CMK (cell line): Measurements from ENCODE around the gene MBD5.

Experiments
- DNase-seq: peaks from one replicate; pipeline ENCODE4 v3.0.0-alpha.2; 2010; ENCODE audit warnings: low read depth

MBD5 gene

GRCh38 chr2:148305476-148305875 lies 284.6 kb downstream of the MBD5 start:
- DNase-seq = no peak

DNA sequence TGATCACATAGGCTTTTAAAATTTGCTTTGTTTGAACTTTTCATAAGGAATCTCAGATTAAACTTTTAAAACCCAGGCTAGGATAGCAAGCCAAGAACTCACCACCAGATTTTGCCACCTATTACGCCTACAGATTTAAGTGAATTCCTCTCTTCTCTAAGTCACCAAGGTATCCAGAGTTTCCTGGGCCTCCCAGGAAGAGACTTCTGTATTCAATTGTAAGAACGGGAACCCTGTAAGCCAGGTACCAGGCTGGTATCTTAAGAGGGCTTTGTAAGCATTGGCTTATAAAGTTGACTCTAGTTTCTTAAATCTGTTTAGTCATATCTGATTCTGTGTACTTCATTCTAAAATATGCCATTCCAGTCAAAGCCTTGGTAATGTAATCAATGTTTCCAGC lies 285.1 kb downstream of the MBD5 start:
- no peak for DNase-seq

DNA sequence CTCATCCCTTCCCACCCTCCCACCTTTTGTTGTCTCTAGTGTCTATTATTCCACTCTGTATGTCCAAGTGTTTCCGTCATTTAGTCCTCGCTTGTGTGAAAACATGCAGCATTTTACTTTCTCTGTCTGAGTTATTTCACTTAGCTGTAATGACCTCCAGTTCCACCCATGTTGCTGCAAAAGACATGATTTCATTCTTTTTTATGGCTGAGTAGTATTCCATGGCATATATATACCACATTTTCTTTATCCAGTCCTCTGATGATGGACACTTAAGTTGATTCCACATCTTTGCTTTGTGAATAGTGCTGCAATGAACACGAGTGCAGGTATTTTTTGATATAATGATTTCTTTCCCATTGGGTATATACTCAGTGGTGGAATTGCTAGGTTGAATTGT lies 296.7 kb downstream of the MBD5 start:
- no peak for DNase-seq

DNA sequence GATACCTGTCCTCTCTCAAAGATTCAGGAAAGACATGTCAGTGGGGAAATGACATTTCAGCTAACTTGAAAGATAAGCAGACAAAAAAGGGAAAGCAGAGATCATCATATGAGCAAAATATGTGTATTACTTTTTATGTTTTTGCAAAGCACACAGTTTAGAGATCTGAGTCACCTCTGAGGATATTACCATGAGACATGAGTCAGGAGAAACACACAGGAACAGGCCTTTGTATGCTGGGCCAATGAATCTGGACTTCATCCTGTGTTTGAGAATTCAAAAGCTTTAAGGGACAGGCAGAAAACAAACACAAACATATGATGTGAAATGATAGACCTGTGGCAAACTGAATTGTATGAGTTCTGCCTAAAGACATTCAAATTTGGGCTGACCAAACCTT lies 317.6 kb downstream of the MBD5 start:
- no peak for DNase-seq

DNA sequence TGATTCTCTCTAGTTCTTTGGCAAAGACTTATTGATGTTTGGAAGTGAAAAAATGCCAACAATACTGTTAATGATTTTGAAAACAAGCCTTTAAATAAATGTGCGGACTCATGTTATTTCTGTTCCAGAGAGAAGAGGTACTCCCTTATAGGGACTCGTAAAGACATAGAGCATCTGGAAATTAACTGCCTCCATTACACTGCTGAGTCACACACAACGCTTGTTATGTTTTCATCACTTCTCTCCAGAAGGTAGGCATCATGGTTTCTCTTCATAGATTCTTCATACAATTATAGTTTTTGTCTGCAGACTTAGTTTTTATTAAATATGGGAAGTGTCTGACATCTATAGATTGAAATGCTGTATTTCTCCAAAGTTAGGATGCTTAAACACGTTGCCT lies 321.2 kb downstream of the MBD5 start:
- no peak for DNase-seq

DNA sequence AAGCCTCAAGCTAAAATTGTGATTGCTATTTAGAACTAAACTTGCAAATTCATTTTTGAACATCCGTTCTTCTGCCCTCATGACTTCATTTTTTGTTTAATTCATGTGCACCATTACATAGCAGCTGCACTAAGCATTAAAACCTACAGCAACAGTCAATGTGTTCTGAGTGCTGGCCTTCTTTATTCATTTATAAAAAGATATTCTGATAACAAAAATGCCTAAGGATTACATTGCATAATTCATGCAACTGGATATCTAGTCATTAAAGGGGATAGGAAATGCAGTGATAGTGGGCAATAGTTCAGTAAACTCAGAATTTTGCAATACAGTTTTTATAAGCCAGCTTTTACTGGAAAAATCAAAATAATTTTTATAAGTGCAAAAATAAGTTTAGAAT lies 329.3 kb downstream of the MBD5 start:
- DNase-seq = no peak

- DNase-seq = no peak
Measured at GRCh38 chr2:148351437-148352143, 330.7 kb downstream of the MBD5 start.

- DNase-seq = no peak
Measured at GRCh38 chr2:148358375-148358774, 337.5 kb downstream of the MBD5 start.

DNA sequence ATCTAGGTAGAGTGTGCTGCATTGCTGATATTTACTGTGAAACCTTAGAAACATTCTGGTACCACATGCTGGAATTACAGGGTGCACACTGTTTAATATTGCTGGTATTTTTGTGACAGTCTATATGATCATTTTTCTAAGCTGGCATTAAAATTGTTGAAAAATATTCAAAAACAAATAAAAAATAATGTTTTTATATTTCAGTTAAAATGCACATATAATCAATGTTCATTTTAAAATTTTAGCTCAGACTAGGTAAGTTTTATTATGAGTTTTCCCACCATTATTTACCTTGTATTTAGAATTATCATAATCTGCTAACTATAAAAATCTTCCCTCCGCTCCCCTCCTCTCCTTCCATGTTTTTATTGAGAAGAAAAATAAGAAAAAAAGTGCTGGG lies 339.8 kb downstream of the MBD5 start:
- DNase-seq = no peak

- peak; percentile 1 for DNase-seq
Measured at GRCh38 chr2:148362144-148362796, 341.4 kb downstream of the MBD5 start.

GRCh38 chr2:148375214-148375613 lies 354.3 kb downstream of the MBD5 start:
- DNase-seq = no peak

- DNase-seq = no peak
Measured at GRCh38 chr2:148391324-148391723, 370.4 kb downstream of the MBD5 start.

DNA sequence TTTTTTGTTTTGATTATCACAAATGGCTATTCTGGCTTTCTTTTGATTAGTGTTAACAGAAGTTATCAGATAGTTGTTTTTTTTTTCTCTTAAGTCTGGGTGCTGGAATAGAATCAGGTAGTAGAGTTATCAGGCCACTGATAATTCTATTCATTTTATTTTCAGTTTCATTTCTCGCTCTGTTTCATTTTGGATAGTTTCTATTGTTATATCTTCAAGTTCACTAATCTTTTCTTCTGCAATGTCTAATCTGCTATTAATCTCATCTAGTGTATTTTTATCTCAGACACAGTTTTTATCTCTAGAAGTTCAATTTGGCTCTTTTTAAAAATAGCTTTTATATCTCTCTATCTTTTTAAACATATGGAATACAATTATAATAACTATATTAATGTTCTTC lies 381.9 kb downstream of the MBD5 start:
- DNase-seq = no peak

DNA sequence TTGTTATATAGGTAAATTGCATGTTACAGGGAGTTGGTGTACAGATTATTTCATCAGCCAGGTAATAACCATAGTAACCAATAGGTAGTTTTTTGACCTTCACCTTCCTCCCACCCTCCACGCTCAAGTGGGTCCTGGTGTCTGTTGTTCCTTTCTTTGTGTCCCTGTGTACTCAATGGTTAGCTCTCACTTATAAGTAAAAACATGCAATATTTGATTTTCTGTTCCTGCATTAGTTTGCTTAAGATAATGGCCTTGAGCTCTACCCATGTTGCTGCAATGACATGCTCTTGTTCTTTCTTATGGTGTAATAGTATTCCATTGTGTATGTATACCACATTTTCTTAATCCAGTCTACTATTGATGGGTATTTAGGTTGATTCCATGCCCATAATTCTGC lies 390.0 kb downstream of the MBD5 start:
- DNase-seq = no peak

DNA sequence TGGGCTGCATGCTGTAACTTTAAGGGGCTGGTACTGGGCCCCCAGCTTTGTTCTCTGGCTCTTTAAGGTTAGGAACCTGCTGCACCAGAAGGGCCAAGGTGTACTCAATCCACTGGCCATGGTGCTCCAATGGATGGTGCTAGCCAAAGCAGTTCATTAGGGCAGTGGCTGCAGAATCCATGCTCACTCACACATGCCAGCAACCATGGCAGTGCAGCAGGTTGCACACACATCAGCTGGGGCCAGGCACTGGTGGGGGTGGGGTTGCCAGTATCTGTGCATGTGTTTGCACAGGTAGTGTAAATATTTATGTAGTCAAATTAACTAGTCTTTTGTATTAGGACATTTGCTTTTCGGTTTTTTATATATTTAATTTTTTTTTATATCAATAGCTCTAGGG lies 395.4 kb downstream of the MBD5 start:
- no peak for DNase-seq

- DNase-seq = no peak
Measured at GRCh38 chr2:148430101-148430500, 409.2 kb downstream of the MBD5 start.

DNA sequence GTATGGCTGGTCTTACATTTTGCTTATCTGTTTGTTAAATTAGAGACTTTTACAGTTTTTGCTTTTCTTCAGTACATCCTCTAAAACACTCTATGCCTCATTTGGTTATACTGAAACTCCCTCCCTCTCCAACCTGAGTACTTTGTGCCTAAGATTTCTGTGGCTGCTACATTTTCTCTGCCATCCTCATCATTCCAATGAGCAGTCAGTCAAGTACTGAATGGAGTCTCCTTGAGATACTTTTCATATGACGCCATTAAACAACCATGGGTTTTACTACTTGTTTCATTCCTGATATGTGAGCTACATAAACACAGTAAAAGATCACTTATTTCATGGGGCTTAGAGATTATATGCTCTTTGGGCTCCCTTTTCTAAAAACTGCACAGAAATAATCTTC lies 427.0 kb downstream of the MBD5 start:
- no peak for DNase-seq

GRCh38 chr2:148450531-148450930 lies 429.6 kb downstream of the MBD5 start:
- no peak for DNase-seq

GRCh38 chr2:148451046-148451445 lies 430.2 kb downstream of the MBD5 start:
- no peak for DNase-seq

GRCh38 chr2:148455791-148456190 lies 434.9 kb downstream of the MBD5 start:
- no peak for DNase-seq

DNA sequence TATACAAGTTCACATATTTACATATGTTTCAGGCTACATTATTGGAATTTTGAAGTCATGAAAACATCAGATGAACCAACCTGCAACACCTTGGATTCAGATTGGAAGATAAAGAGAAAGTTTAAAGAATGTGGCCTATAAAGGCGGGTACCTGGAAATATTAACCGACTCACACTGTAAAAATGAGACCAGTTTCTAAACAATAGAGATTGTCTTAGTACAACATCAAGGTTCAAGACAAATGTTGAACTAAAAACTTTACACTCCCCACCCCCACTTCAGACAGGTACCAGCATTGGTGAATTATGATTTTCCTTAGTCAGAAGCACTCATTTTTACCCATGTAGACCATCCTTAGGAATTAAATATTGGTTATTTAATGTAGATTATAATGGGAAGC lies 437.3 kb downstream of the MBD5 start:
- no peak for DNase-seq

- DNase-seq = no peak
Measured at GRCh38 chr2:148459377-148459778, 438.5 kb downstream of the MBD5 start.

DNA sequence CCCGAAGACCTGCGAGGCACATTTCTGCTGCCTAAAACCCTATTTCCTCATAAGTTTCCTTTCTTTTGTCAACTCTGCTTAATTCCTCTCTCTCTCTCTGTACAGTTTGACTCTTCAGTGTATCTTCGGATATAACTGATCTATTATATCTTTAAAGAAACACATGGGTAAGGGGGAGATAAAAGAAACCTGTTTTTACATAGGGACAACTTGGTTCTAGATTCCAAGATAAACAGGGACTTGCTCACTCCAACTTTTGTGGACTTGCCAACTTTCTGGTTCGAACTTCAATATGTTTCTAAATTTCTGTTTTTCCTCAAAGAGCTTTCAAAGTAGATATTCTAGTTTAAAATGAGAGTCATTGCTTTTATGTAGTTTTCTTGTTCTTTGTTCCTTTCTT lies 441.0 kb downstream of the MBD5 start:
- DNase-seq = no peak

DNA sequence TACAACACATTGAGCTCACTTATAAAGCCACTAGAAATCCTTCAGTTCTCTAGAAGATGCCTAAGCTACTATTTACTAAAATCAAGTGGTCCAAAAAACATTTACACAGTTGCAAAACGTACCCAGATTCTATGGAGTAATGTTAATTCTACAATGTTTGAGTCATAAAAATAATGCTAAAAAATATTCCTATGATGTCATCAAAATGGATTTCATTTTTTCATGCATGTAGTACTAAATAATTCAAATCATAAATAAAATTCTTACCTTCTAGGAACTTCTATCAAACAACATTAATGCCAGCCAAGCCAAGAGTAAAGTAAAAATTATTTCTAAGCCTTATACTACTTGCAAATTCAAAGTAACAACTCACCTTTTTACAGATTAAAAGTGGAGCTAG lies 454.7 kb downstream of the MBD5 start:
- no peak for DNase-seq
